ENCODE results near the gene USP49.

The USP49 gene

DNA sequence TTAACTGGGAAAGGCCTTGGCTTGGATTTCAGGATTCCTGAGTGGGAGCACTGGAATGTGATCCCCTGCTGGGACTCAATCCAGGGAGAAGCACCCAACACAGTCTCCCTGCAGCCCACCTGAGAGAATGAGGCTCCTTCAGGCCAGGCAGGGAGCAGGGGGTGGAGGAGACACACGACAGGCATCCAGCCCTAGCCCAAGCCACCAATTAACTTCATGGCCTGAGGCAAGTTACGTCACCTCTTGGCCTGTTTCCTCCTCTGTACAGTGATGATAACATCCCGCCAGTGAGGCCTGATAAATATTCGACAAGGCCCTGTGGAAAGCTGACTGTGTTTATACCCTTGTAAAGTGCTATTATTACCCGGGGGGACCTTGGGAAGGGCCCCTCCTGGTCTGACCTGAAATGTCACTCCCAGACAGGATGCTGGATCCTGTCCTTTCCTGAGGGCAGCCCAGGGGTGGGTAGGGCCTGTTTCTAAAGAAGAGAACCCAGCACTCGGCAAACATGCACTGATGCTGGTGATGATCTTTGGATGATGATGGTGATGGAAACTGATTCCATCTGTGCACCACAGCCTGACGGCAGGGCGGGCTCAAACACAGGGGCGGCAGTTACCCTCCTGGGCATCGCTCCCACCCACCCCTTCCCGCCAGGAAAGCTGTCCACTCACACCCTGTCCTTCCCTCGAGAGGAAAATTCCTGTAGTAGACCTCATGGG, 127.9 kb downstream of the USP49 start:
- Histone ChIP-seq H3K4me1 (ENCODE audit: control insufficient read depth, insufficient read depth, low read length) (peaks cover 4% of the 10 kb centered on the region; the same call in 1 of the 2 replicates), H3K9me3 (ENCODE audit: control insufficient read depth, insufficient read depth, low read depth, low read length) (no peaks in the 10 kb centered on the region), H3K36me3 (ENCODE audit: control insufficient read depth in 2 of 2, insufficient read depth in 1 of 2, low read length in 2 of 2) (peaks cover 0 to 20% of the 10 kb centered on the region in 2 experiments; a peak in 2 of 3 replicates), H3K4me3 (ENCODE audit: low read depth, low read length) (no peak overlapping the region), H3K27ac (ENCODE audit: extremely low read depth, low read depth, low read length) (peak overlapping the region; percentile 63)
- POLR2A ChIA-PET = interaction anchor here (0.6 to 2.5 kb wide), 5 partner anchors 20 to 263 kb away, joined by 3 to 11 read pairs (median 4); partner anchors contain the start of gene TOMM6
- CTCF ChIA-PET = interaction anchor here (0.6 to 5.2 kb wide), 7 partner anchors 8 to 399 kb away, joined by 3 to 31 read pairs (median 7); partner anchors contain the start of gene TOMM6
- TF ChIP-seq ZNF514 (tag by site-specific recombination; IDR thresholded peaks at IDR 0.05) (no peak), GLIS2 (tag by site-specific recombination; IDR thresholded peaks at IDR 0.05) (peak; percentile 93), ZNF433 (tag by site-specific recombination; IDR thresholded peaks at IDR 0.05; ENCODE audit: low read depth) (no peak), ZNF121 (tag by site-specific recombination; IDR thresholded peaks at IDR 0.05) (no peak; the same call in 1 of the 2 replicates), ZNF544 (tag by site-specific recombination; IDR thresholded peaks at IDR 0.05) (no peak), ZNF274 (IDR thresholded peaks at IDR 0.05; ENCODE audit: low read length) (no peak), ZNF274 (tag by site-specific recombination; IDR thresholded peaks at IDR 0.05; ENCODE audit: borderline replicate concordance) (no peak), KLF10 (tag by site-specific recombination; IDR thresholded peaks at IDR 0.05) (peak; percentile 74), ZNF302 (tag by site-specific recombination; IDR thresholded peaks at IDR 0.05; ENCODE audit: low read depth) (no peak), ZNF664 (tag by site-specific recombination; IDR thresholded peaks at IDR 0.05) (peak; percentile 26; the same call in 1 of the 2 replicates), ZNF624 (tag by site-specific recombination; IDR thresholded peaks at IDR 0.05) (no peak), ZNF211 (tag by site-specific recombination; IDR thresholded peaks at IDR 0.05; ENCODE audit: low read depth) (no peak), SP7 (tag by site-specific recombination; IDR thresholded peaks at IDR 0.05) (peak; percentile 100), ZNF658 (tag by site-specific recombination; IDR thresholded peaks at IDR 0.05) (no peak), ZNF221 (tag by site-specific recombination; IDR thresholded peaks at IDR 0.05; ENCODE audit: borderline replicate concordance) (no peak), ZNF335 (tag by site-specific recombination; conservative IDR thresholded peaks at IDR 0.05) (peak; percentile 75), ZFP37 (tag by site-specific recombination; IDR thresholded peaks at IDR 0.05) (peak; percentile 63; the same call in 1 of the 2 replicates), IKZF3 (tag by site-specific recombination; IDR thresholded peaks at IDR 0.05) (peak; percentile 89), ZNF626 (tag by site-specific recombination; IDR thresholded peaks at IDR 0.05) (no peak), ZNF837 (tag by site-specific recombination; IDR thresholded peaks at IDR 0.05) (no peak), ZNF19 (tag by site-specific recombination; IDR thresholded peaks at IDR 0.05; ENCODE audit: low read depth) (no peak), ZNF366 (tag by site-specific recombination; conservative IDR thresholded peaks at IDR 0.05) (peak; percentile 88), ZNF10 (tag by site-specific recombination; IDR thresholded peaks at IDR 0.05) (peak; percentile 73), PBX3 (CRISPR knock-in tag; IDR thresholded peaks at IDR 0.05) (0 out of 2 replicates have a peak, but pooled peaks have one; percentile 46), ZNF175 (tag by site-specific recombination; IDR thresholded peaks at IDR 0.05) (no peak), YY1 (tag by site-specific recombination; IDR thresholded peaks at IDR 0.05) (no peak), ZSCAN16 (tag by site-specific recombination; IDR thresholded peaks at IDR 0.05) (no peak), ZNF341 (tag by site-specific recombination; IDR thresholded peaks at IDR 0.05; ENCODE audit: low read depth) (peak; percentile 83), ZNF747 (tag by site-specific recombination; IDR thresholded peaks at IDR 0.05) (no peak), ZNF610 (tag by site-specific recombination; IDR thresholded peaks at IDR 0.05; ENCODE audit: borderline replicate concordance) (0 out of 2 replicates have a peak, but pooled peaks have one; percentile 49), ZNF37A (tag by site-specific recombination; IDR thresholded peaks at IDR 0.05) (no peak), ZNF292 (tag by site-specific recombination; IDR thresholded peaks at IDR 0.05; ENCODE audit: borderline replicate concordance, low read depth) (no peak), ZBTB8A (tag by site-specific recombination; IDR thresholded peaks at IDR 0.05) (peak; percentile 74), ZNF560 (tag by site-specific recombination; IDR thresholded peaks at IDR 0.05; ENCODE audit: borderline replicate concordance) (no peak), BCL11B (tag by site-specific recombination; IDR thresholded peaks at IDR 0.05; ENCODE audit: low read depth) (0 out of 2 replicates have a peak, but pooled peaks have one; percentile 28), TRIM28 (IDR thresholded peaks at IDR 0.05; ENCODE audit: borderline replicate concordance, low read length) (peak; percentile 99), ZNF324 (tag by site-specific recombination; IDR thresholded peaks at IDR 0.05) (peak; percentile 95)
- TF ChIP-seq, protein P1, sequence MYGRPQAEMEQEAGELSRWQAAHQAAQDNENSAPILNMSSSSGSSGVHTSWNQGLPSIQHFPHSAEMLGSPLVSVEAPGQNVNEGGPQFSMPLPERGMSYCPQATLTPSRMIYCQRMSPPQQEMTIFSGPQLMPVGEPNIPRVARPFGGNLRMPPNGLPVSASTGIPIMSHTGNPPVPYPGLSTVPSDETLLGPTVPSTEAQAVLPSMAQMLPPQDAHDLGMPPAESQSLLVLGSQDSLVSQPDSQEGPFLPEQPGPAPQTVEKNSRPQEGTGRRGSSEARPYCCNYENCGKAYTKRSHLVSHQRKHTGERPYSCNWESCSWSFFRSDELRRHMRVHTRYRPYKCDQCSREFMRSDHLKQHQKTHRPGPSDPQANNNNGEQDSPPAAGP (tag by site-specific recombination; IDR thresholded peaks at IDR 0.05) = peak; percentile 99

Data from HEK293 (cell line).